GM18868 (cell line): Measurements from ENCODE around the gene SRP68.

ENCODE experiments used
- ATAC-seq: cut with Tn5 transposase; IDR thresholded peaks from one replicate; pipeline ENCODE4 v1.9.1; 2021; ENCODE audit warnings: mild to moderate bottlenecking, moderate library complexity; ENCODE audit not compliant: unreplicated experiment

SRP68 gene

GRCh38 chr17:76090517-76091129 lies 18.3 kb upstream of the SRP68 start:
- no peak for ATAC-seq

GRCh38 chr17:76089680-76090516 lies 17.6 kb upstream of the SRP68 start:
- ATAC-seq = no peak

- ATAC-seq = no peak
Observed at GRCh38 chr17:76088868-76089576, 16.7 kb upstream of the SRP68 start.

GRCh38 chr17:76088041-76088867 lies 15.9 kb upstream of the SRP68 start:
- no peak for ATAC-seq

GRCh38 chr17:76087531-76087930 lies 15.2 kb upstream of the SRP68 start:
- no peak for ATAC-seq

GRCh38 chr17:76086384-76086783 lies 14.1 kb upstream of the SRP68 start:
- no peak for ATAC-seq

- ATAC-seq = no peak
Observed at GRCh38 chr17:76085731-76086366, 13.5 kb upstream of the SRP68 start.

GRCh38 chr17:76085066-76085730 lies 12.9 kb upstream of the SRP68 start:
- ATAC-seq = no peak

GRCh38 chr17:76083536-76084182 lies 11.3 kb upstream of the SRP68 start:
- no peak for ATAC-seq

- no peak for ATAC-seq
Observed at GRCh38 chr17:76082326-76083251, 10.3 kb upstream of the SRP68 start.

GRCh38 chr17:76081295-76082210 lies 9.2 kb upstream of the SRP68 start:
- no peak for ATAC-seq

GRCh38 chr17:76080768-76081287 lies 8.5 kb upstream of the SRP68 start:
- no peak for ATAC-seq

GRCh38 chr17:76079956-76080767 lies 7.8 kb upstream of the SRP68 start:
- no peak for ATAC-seq

GRCh38 chr17:76079535-76079955 lies 7.2 kb upstream of the SRP68 start:
- no peak for ATAC-seq

- ATAC-seq = no peak
Observed at GRCh38 chr17:76078860-76079534, 6.7 kb upstream of the SRP68 start, which contains the start of gene ZACN. TSS of gene ZACN (plus strand) at chr17:76079182. CDS start at chr17:76079265, 83 bp downstream.
